Right atrium auricular region (tissue), 2 donors: ENCODE data around the gene ZC3H13. TPM values are rescaled to one million over a fixed set of nuclear protein-coding genes. Genes with fewer than 3 reads are reported as not detected.
A peak's percentile ranks its signal among the peaks of the same experiment; 100 is the strongest.

Experiments
- DNase-seq: peaks from one replicate; pipeline ENCODE4 v3.0.0-alpha.2; 2019; ENCODE audit warnings: low spot score
- H3K27ac ChIP-seq, 2 donors: fragments of 200-600 bp; sonication (generic); 1 replicate in 1 of 2; 2 replicates in 1 of 2; pipeline ENCODE4 v1.5.1; 2016 to 2019
- H3K27me3 ChIP-seq, 2 donors: fragments of 200-600 bp; sonication (generic); one replicate each; pipeline versions ENCODE4 v1.5.1 to v1.6.0; 2017 to 2019
- H3K36me3 ChIP-seq: fragments of 200-600 bp; sonication (generic); one replicate; pipeline ENCODE4 v1.5.1; 2016
- H3K4me1 ChIP-seq, 2 donors: fragments of 200-600 bp; sonication (generic); one replicate each; pipeline versions ENCODE4 v1.5.1 to v1.6.0; 2017 to 2019
- H3K4me3 ChIP-seq, 2 donors: fragments of 200-600 bp; sonication (generic); 1 replicate in 1 of 2; 2 replicates in 1 of 2; pipeline ENCODE4 v1.5.1; 2017 to 2019; ENCODE audit warnings: mild to moderate bottlenecking in 1 of 2, moderate library complexity in 1 of 2
- H3K9me3 ChIP-seq, 2 donors: fragments of 200-600 bp; sonication (generic); one replicate each; pipeline ENCODE4 v1.5.1; 2019
- CTCF ChIP-seq, 2 donors: fragments of 200-600 bp; sonication (generic); IDR thresholded peaks; one replicate each; pipeline ENCODE4 v1.5.1; 2019; ENCODE audit warnings: antibody characterized with exemption in 2 of 2
- total RNA-seq, 2 donors: library from RNA; depleted of rRNA; stranded (reverse); fragments of >200 nt; gene quantifications; one replicate each; pipeline ENCODE4 v1.1.0, GENCODE V29; 2016

ZC3H13 gene
- total RNA-seq, result 10 to 100 TPM; 18.2 to 21.0 TPM

GRCh38 chr13:46052319-46053161 lies at the start of gene ZC3H13:
TSS of gene ZC3H13 (minus strand) at chr13:46052746. CDS start at chr13:46045507, 7,239 bp downstream.
- Histone ChIP-seq H3K4me3 (peak within 1 kb of the TSS; percentile 95 to 97), H3K27ac (peak within 1 kb of the TSS; percentile 95 to 96), H3K4me1 (peaks cover 0 to 29% of the 10 kb centered on the region in 2 donors), H3K36me3 (no peaks in the 10 kb centered on the region), H3K27me3 (no peaks in the 10 kb centered on the region), H3K9me3 (no peaks in the 10 kb centered on the region)
- DNase-seq, result peak; percentile 95
- peak; percentile 22 to 66 for TF ChIP-seq CTCF (IDR thresholded peaks at IDR 0.05)

GRCh38 chr13:46102255-46102605 lies 49.7 kb upstream of the ZC3H13 start:
- no peaks in the 10 kb centered on the region for H3K27me3 ChIP-seq
- TF ChIP-seq CTCF (IDR thresholded peaks at IDR 0.05), result no peak
- no peaks in the 10 kb centered on the region for H3K36me3 ChIP-seq
- H3K4me1 ChIP-seq, result no peaks in the 10 kb centered on the region
- no peak overlapping the region for H3K4me3 ChIP-seq
- H3K27ac ChIP-seq, result no peak overlapping the region
- no peak for DNase-seq
- no peaks in the 10 kb centered on the region for H3K9me3 ChIP-seq

- TF ChIP-seq CTCF (IDR thresholded peaks at IDR 0.05), result no peak
Observed at GRCh38 chr13:46101484-46102254, 49.1 kb upstream of the ZC3H13 start.

GRCh38 chr13:46101002-46101401 lies 48.5 kb upstream of the ZC3H13 start:
- no peak for DNase-seq
- no peaks in the 10 kb centered on the region for H3K9me3 ChIP-seq
- TF ChIP-seq CTCF (IDR thresholded peaks at IDR 0.05), result no peak
- no peaks in the 10 kb centered on the region for H3K27me3 ChIP-seq
- H3K27ac ChIP-seq, result no peak overlapping the region
- H3K4me1 ChIP-seq, result no peaks in the 10 kb centered on the region
- H3K4me3 ChIP-seq, result no peak overlapping the region
- no peaks in the 10 kb centered on the region for H3K36me3 ChIP-seq

More at GRCh38 chr13:46101484-46102254, 49.1 kb upstream of the ZC3H13 start:
- no peaks in the 10 kb centered on the region for H3K36me3 ChIP-seq
- H3K27ac ChIP-seq, result no peak overlapping the region
- no peak for DNase-seq
- no peaks in the 10 kb centered on the region for H3K4me1 ChIP-seq
- no peak overlapping the region for H3K4me3 ChIP-seq
- no peaks in the 10 kb centered on the region for H3K27me3 ChIP-seq
- H3K9me3 ChIP-seq, result no peaks in the 10 kb centered on the region

GRCh38 chr13:46100191-46100815 lies 47.8 kb upstream of the ZC3H13 start:
- Histone ChIP-seq H3K4me3 (no peak overlapping the region), H3K27ac (no peak overlapping the region), H3K36me3 (no peaks in the 10 kb centered on the region), H3K27me3 (no peaks in the 10 kb centered on the region), H3K4me1 (no peaks in the 10 kb centered on the region), H3K9me3 (no peaks in the 10 kb centered on the region)
- DNase-seq, result no peak
- no peak for TF ChIP-seq CTCF (IDR thresholded peaks at IDR 0.05)
